HEK293T (cell line): ENCODE measurements around the gene AGTPBP1.

Source experiments
- ARNT ChIP-seq: fragments of 450-650 bp; IDR thresholded peaks from 2 replicates; pipeline ENCODE4 v1.6.1; 2017; ENCODE audit warnings: mild to moderate bottlenecking
- BHLHE40 ChIP-seq: fragments of 450-650 bp; IDR thresholded peaks from 2 replicates; pipeline ENCODE4 v1.6.1; 2016; ENCODE audit warnings: mild to moderate bottlenecking, moderate library complexity, borderline replicate concordance
- CTBP1 ChIP-seq: fragments of 450-650 bp; IDR thresholded peaks from 2 replicates; pipeline ENCODE4 v1.6.1; 2016; ENCODE audit warnings: borderline replicate concordance
- ELF4 ChIP-seq: fragments of 450-650 bp; IDR thresholded peaks from 2 replicates; pipeline ENCODE4 v1.6.1; 2017; ENCODE audit warnings: antibody characterized with exemption
- FOXA1 ChIP-seq: fragments of 450-650 bp; IDR thresholded peaks from 2 replicates; pipeline ENCODE4 v1.6.1; 2016; ENCODE audit warnings: mild to moderate bottlenecking
- FOXK2 ChIP-seq: fragments of 450-650 bp; IDR thresholded peaks from 2 replicates; pipeline ENCODE4 v1.6.1; 2016; ENCODE audit warnings: mild to moderate bottlenecking
- FOXM1 ChIP-seq: fragments of 450-650 bp; IDR thresholded peaks from 2 replicates; pipeline ENCODE4 v1.6.1; 2017; ENCODE audit warnings: mild to moderate bottlenecking, borderline replicate concordance
- HDGF ChIP-seq: fragments of 450-650 bp; IDR thresholded peaks from 2 replicates; pipeline ENCODE4 v1.6.1; 2017; ENCODE audit warnings: antibody characterized with exemption, borderline replicate concordance
- LEF1 ChIP-seq: fragments of 450-650 bp; IDR thresholded peaks from 2 replicates; pipeline ENCODE4 v1.6.1; 2017; ENCODE audit warnings: mild to moderate bottlenecking, borderline replicate concordance
- NFRKB ChIP-seq: fragments of 450-650 bp; IDR thresholded peaks from 2 replicates; pipeline ENCODE4 v1.6.1; 2016; ENCODE audit warnings: mild to moderate bottlenecking, moderate library complexity
- SP1 ChIP-seq: fragments of 450-650 bp; IDR thresholded peaks from 2 replicates; pipeline ENCODE4 v1.6.1; 2017
- SUZ12 ChIP-seq: fragments of 450-650 bp; IDR thresholded peaks from 2 replicates; pipeline ENCODE4 v1.6.1; 2016; ENCODE audit warnings: mild to moderate bottlenecking
- TARDBP ChIP-seq: fragments of 450-650 bp; IDR thresholded peaks from 2 replicates; pipeline ENCODE4 v1.6.1; 2016
- ZNF384 ChIP-seq: fragments of 450-650 bp; IDR thresholded peaks from 2 replicates; pipeline ENCODE4 v1.6.1; 2016

GRCh38 chr9:85653153-85653552 is 88.6 kb downstream of the AGTPBP1 start:
- no peak for TF ChIP-seq NFRKB
- no peak for TF ChIP-seq ELF4
- no peak for TF ChIP-seq FOXM1
- TF ChIP-seq SP1 = no peak
- no peak for TF ChIP-seq BHLHE40
- no peak for TF ChIP-seq FOXK2
- no peak for TF ChIP-seq TARDBP
- TF ChIP-seq ARNT = no peak
- no peak for TF ChIP-seq FOXA1
- TF ChIP-seq HDGF = no peak
- no peak for TF ChIP-seq SUZ12
- no peak for TF ChIP-seq CTBP1
- no peak for TF ChIP-seq ZNF384
- TF ChIP-seq LEF1 = no peak
